Measurements from ENCODE around the gene CACNA1C. TPM values are rescaled to one million over a fixed set of nuclear protein-coding genes. Genes with fewer than 3 reads are reported as not detected.

The CACNA1C gene
- total RNA-seq, 4 donors from 2014 or later = 2.0 to 4.2 (median 2.5) TPM

DNA sequence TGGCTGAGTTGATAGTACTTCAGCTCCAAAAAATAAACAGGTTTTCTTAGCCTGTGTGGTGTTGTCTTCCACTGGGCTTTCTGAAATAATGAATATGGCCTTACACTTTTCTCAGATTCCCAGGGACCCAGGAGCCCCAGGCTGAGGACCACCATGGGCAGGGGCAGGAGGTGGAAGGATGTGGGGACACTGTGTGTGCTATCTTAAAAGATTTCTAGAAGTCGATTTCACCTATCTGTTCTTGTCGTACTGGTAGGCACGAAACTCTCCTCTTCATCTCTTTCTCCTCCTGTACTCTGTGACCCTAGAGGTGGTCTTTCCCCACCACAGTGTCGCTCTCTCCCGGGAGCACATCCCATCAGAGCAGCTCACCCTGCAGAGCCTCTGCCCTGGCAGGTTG lies 634.3 kb downstream of the CACNA1C start:
- TF ChIP-seq POLR2A (IDR thresholded peaks at IDR 0.05) = no peak
- TF ChIP-seq, protein P1, sequence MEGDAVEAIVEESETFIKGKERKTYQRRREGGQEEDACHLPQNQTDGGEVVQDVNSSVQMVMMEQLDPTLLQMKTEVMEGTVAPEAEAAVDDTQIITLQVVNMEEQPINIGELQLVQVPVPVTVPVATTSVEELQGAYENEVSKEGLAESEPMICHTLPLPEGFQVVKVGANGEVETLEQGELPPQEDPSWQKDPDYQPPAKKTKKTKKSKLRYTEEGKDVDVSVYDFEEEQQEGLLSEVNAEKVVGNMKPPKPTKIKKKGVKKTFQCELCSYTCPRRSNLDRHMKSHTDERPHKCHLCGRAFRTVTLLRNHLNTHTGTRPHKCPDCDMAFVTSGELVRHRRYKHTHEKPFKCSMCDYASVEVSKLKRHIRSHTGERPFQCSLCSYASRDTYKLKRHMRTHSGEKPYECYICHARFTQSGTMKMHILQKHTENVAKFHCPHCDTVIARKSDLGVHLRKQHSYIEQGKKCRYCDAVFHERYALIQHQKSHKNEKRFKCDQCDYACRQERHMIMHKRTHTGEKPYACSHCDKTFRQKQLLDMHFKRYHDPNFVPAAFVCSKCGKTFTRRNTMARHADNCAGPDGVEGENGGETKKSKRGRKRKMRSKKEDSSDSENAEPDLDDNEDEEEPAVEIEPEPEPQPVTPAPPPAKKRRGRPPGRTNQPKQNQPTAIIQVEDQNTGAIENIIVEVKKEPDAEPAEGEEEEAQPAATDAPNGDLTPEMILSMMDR (IDR thresholded peaks at IDR 0.05) = no peak
- H3K36me3 ChIP-seq = no peaks in the 10 kb centered on the region
- H3K27me3 ChIP-seq = no peaks in the 10 kb centered on the region
- H3K9me3 ChIP-seq = no peaks in the 10 kb centered on the region
- intact Hi-C loops (cut with DNase I) = no loop called here
- H3K4me1 ChIP-seq = peaks cover 0 to 18% of the 10 kb centered on the region in 2 donors
- H3K4me3 ChIP-seq (replicated peaks in 1 of 3) = no peak overlapping the region
- DNase-seq = no peak
- H3K27ac ChIP-seq = no peak overlapping the region
- 93 to 96% methylated on average over 5 of the region's 5 CpGs for WGBS, 2 donors

- peaks cover 0 to 18% of the 10 kb centered on the region in 2 donors for H3K4me1 ChIP-seq
- no peaks in the 10 kb centered on the region for H3K9me3 ChIP-seq
- intact Hi-C loops (cut with DNase I) = no loop called here
- H3K4me3 ChIP-seq (replicated peaks in 1 of 3) = no peak overlapping the region
- H3K27ac ChIP-seq = no peak overlapping the region
- 89 to 94% methylated on average over 6 to 7 of the region's 7 CpGs for WGBS, 2 donors
- no peak for DNase-seq
- H3K27me3 ChIP-seq = no peaks in the 10 kb centered on the region
- TF ChIP-seq, protein P1 (IDR thresholded peaks at IDR 0.05) = no peak
- no peak for TF ChIP-seq POLR2A (IDR thresholded peaks at IDR 0.05)
- H3K36me3 ChIP-seq = no peaks in the 10 kb centered on the region
Observed at GRCh38 chr12:2687726-2688125, 634.9 kb downstream of the CACNA1C start.

- Histone ChIP-seq H3K27me3 (no peaks in the 10 kb centered on the region), H3K4me3 (replicated peaks in 1 of 3) (no peak overlapping the region), H3K36me3 (no peaks in the 10 kb centered on the region), H3K27ac (no peak overlapping the region), H3K4me1 (peaks cover 0 to 13% of the 10 kb centered on the region in 2 donors), H3K9me3 (no peaks in the 10 kb centered on the region)
- TF ChIP-seq, protein P1 (IDR thresholded peaks at IDR 0.05) = no peak
- no peak for TF ChIP-seq POLR2A (IDR thresholded peaks at IDR 0.05)
- DNase-seq = no peak
- WGBS, 2 donors = 91 to 93% methylated on average over 12 to 18 of the region's 20 CpGs
- intact Hi-C loops (cut with DNase I) = no loop called here
Observed at GRCh38 chr12:2688381-2688931, 635.7 kb downstream of the CACNA1C start.

DNA sequence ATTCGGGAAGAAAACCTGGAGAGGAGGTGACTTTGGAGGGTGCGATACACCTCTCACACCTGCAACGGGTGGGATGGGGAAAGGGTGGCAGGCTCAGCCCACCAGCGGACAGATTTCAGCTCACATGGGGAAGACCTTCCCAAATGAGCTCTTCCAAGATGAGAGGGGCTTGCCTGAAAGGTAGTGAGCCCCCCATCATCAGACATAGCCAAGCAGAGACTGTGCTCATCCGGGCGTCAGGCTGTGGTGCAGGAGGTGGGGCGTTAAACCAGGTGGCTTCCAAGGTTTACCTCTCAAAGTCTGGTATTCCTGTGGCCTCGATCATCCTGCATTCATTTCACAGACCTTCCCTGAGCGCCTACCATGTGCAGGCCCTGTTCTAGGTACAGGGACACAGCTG lies 636.6 kb downstream of the CACNA1C start:
- Histone ChIP-seq H3K36me3 (no peaks in the 10 kb centered on the region), H3K4me1 (peaks cover 0 to 8% of the 10 kb centered on the region in 2 donors), H3K27me3 (no peaks in the 10 kb centered on the region), H3K4me3 (replicated peaks in 1 of 3) (no peak overlapping the region), H3K9me3 (no peaks in the 10 kb centered on the region), H3K27ac (no peak overlapping the region)
- no peak for TF ChIP-seq POLR2A (IDR thresholded peaks at IDR 0.05)
- TF ChIP-seq, protein P1 (IDR thresholded peaks at IDR 0.05) = no peak
- 91 to 98% methylated on average over 6 to 9 of the region's 9 CpGs for WGBS, 2 donors
- DNase-seq = no peak
- intact Hi-C loops (cut with DNase I) = no loop called here

DNA sequence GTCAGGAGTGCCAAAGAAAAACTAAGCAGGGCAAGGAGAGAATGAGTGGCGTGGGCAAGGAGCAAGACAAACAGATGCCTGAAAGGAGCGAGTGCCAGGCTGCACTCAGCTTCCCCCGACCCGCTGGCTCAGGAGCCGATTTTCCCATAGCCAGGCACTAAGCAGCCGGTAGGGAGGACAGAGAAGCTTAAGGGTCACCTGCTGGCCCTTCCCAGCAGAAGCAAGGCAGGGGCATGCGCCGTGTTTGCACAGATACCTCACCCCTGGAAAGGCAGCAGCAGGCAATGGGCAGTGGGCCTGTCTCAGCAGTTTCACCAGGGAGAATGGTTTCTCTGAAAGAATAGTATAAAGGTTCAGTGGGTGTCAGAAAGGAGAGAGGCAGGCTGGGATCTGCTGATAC lies 637.1 kb downstream of the CACNA1C start:
- Histone ChIP-seq H3K9me3 (no peaks in the 10 kb centered on the region), H3K4me1 (peaks cover 0 to 8% of the 10 kb centered on the region in 2 donors), H3K27me3 (no peaks in the 10 kb centered on the region), H3K36me3 (no peaks in the 10 kb centered on the region), H3K27ac (no peak overlapping the region), H3K4me3 (replicated peaks in 1 of 3) (no peak overlapping the region)
- intact Hi-C loops (cut with DNase I) = no loop called here
- TF ChIP-seq, protein P1 (IDR thresholded peaks at IDR 0.05) = no peak
- no peak for TF ChIP-seq POLR2A (IDR thresholded peaks at IDR 0.05)
- 76 to 81% methylated on average over 8 of the region's 8 CpGs for WGBS, 2 donors
- no peak for DNase-seq
